EL (cell line): ENCODE data around the gene PRKN.

Source experiments
- DNase-seq: peaks from one replicate; pipeline ENCODE4 v3.0.0-alpha.2; 2016

Gene PRKN

DNA sequence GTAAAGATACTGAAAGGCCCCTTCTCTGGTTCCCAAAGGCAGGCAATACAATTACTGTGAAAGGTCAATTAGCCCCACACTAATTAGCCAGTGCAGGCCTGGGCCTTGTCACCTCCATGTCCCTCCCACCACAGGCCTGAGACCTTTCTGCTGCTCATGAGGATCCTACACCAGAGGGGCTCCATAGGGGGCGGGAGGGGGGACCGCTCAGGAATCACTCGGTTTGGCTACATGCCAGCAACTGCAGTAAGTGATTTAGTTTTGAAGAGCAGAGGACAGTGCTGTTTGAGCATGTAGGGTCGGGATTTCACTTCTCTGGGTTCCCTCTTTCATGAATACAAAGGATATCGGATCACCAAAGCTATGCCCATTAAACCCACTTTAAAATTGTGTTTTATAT lies 455.6 kb downstream of the PRKN start:
- DNase-seq, result no peak

DNA sequence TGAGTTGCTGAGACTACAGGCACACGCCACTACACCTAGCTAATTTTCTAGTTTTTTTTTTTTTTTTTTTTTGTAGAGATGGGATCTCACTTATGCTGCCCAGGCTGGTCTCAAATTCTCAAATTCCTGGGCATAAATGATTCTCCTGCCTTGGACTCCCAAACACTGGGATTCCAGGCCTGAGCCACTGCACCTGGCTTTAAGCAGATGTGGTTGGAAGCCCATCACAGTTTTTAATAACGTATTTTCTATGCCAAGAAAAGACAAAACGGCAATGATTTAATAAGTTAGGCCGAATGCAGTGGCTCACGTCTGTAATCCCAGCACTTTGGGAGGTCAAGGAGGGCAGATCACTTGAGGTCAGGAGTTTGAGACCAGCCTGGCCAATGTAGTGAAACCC lies 456.6 kb downstream of the PRKN start:
- no peak for DNase-seq

DNA sequence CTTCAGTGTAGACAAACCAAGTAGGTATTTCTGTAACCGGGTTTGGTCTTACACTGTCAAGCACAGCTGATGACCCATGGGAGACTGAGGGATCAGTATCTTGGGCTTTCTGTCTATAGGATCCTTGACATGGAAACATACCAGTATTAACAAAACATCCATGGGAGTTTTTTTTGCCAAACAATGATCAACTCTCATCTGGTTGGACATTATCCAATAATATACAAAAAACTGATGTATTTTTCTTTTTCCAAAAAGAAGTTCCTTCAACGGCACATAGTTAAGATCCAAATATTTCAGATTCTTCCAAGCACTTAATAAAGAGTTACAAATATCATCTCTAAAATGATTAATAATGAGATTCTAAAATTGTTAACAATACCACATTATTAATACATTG lies 459.9 kb downstream of the PRKN start:
- DNase-seq, result no peak

DNA sequence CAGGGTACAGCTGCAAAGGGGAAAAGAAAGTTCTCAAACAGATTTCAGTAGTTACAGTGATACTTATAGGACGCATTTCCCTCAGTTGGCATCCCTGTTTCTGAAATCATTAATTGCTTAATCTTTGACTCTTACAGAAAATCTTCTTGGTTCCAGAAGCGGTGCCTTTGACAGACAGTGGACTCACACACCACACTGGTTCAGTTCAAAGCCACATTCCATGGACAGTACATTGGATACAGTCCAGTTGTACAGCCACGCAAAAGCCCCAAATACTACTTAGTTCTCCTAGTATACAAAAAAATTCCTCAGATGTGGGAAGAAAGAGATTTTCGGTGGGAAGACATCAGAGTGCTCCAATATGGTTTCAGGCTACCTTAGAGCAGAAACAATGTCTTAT lies 460.4 kb downstream of the PRKN start:
- no peak for DNase-seq

DNA sequence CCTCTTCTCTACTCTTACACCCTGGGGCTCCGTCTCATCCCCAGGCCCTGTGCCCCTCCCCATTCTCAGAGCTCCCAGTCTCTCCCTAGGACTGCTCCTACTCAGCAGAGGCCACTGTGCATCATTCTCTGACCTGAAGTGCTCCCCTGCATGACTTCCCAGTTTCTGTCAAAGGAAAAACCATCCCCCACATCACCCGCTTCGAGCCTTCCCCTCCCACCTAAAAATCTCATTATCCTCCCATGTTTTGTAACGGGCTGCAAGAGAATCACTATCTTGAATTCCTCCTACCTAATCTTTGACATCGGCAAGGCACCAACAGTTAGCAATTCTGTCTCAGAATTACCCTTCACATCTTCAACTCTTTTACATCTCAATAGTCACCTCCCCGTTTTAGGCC lies 463.0 kb downstream of the PRKN start:
- DNase-seq, result no peak

DNA sequence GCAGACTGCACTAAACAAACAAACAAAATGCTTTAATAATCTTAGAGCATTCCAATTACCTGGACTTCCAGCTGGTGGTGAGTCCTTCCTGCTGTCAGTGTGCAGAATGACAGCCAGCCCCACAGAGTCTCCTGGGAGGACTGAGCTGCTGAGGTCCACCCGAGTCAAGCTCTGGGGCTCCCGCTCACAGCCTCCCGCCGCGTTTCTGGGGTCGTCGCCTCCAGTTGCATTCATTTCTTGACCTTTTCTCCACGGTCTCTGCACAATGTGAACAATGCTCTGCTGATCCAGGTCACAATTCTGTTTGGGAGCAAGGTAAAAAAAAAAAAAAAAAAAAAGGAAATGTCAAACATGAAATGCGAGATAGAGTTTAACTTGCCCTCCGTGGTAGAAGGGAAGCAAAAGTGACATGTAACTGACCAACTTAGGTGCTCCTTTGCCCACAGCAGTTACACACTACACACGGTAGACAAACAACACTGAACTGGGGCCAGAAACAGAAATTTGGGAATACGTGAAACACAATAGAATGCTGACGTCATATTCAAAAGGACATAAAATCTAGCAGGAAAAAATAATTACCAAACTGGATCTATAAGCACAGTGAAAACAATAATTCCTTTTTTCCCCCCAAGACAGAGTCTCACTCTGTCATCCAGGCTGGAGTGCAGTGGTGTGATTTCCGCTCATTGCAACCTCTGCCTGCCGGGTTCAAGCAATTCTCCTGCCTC lies 464.9 kb downstream of the PRKN start:
- DNase-seq, result no peak

DNA sequence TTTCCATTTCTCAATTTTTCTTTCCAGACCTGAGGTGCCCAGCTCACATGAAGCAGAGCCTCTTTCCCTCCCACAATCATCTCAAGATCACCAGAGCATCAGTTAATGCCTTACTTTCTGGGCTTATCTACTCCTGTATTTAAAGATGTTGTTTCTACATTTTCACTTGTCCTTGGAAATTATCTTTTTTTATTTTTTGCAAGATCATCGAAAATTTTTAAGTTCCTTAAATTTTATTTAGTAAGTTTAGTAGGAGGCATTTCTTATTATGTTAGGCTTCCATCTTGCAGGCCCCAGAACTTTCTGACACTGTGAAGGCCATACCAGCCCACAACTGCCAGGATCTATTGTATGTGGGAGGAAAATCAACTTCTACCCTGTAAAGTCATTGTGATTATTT lies 466.0 kb downstream of the PRKN start:
- no peak for DNase-seq

DNA sequence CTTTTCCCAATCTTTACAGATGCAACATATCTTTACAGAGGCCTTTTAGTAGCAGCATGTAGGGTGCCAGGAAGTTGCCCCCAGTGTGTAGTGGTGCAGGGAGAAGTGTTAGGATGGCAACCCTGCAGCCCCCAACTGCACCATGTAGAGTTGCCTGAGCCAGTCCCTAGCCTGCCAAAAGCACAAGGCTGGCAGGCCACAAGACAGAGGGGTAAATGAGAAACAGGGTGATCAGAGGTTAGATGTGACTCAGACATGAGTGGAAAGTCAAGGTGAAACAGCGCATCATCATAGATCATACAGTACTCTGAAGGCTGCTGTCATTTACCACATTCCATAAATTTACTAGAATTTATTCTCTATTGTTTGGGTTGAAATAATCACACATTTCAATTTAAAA lies 467.5 kb downstream of the PRKN start:
- no peak for DNase-seq

DNA sequence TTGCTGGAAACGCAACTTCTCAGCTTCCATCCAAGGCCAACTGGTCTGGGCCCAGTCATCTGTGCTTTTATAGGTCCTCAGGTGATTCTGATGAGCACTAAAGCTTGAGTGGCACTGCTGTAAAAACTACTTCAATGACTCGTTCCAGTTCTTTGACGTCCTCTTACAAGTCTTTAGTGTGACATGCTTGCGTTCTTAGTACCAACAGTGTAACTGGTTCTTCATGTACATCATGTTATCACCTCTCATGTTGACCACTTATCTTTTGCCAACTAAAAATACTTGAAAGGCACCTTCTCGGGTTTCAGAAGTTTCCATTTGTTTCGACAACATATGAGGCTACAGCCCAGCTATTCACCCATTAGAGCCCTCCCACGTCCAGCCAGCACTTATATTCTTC lies 468.9 kb downstream of the PRKN start:
- DNase-seq, result no peak

DNA sequence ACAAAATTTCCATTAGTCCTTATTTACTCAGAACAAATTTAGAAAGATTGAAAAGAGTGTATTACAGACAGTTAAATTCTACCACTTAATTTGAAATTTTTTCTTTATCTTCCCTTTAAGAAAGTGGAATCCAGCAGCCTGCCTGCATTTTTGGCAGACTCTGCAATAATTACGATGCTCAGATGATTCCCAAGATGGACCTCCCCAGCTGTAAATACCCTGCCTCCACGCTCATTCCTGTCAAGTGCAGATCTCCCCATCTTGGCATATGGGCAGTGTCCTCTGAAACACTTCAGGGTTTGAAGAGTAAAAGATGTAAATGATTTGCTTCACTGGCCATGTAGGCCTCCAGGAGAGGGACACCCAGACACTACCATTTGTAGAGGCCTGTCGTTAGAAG lies 471.2 kb downstream of the PRKN start:
- no peak for DNase-seq

DNA sequence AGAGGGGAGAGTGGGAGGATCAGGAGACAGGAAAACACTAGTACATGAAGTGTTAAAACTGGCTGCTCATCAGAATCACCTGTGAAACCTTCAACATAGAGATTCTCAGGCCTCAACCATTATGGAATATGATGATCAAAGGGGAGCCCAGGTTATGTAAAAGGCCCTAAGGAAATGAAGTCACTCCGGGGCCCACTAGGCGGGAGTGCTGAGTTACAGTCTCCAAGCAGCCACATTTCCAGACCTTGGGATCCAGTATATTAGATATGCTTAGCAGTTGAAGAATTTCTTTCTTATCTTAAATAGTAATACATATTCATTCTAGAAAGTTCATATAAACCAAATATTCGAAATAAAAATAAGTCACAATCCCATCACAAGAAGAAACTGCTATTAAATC lies 476.3 kb downstream of the PRKN start:
- no peak for DNase-seq

DNA sequence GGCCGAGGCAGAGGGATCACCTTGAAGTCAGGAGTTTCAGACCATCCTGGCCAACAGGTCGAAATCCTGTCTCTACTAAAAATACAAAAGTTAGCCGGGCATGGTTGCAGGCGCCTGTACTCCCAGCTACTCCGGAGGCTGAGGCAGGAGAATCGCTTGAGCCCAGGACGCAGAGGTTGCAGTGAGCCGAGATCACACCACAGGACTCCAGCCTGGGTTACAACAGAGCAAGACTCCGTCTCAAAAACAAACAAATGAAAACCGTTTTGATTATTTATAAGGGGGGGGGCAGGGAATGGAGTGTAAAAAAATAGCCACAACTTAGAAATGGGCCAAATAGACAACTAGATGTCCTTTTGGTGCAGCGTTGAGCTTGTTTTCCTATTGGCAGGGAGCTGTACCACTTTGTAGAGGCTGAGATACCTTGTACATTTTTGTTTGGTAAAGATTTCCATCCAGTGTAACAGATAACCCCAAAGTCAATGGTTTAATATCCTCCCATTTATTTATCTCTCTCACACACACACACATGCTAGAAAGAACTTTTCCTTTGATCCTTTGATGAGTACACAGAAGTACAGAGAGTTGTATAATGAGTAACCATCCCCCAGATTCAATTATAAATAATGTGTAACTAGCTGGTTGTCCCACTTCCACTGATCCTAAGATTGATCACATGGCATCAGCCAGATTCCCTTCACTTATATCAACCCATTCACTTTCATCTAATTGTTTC lies 477.5 kb downstream of the PRKN start:
- DNase-seq, result no peak

DNA sequence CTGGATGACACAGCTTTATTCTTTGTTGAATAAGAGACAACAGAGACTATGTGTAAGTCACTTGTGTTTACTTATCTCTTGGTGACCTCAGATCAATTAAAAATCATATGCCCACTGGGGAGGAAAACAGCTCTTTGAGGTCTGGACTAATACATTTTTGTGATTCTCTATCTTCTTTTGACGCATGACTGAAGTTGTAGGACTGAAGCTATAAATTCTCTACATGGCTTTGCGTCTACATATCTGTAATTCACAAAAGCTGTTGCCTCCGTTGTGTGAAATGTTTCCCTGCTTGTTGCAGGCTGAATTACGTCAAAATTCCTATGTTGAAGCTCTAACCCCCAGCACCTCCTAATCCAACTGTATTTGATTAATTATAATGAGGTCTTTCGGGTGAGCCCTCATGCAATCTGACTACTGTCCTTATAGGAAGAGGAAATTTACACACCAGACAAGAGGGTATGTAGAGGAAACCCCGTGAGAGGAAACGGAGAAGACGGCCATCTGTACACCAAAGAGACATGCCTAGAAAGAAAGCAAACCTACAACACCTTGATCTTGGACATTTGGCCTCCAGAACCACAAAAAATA lies 481.6 kb downstream of the PRKN start:
- no peak for DNase-seq

DNA sequence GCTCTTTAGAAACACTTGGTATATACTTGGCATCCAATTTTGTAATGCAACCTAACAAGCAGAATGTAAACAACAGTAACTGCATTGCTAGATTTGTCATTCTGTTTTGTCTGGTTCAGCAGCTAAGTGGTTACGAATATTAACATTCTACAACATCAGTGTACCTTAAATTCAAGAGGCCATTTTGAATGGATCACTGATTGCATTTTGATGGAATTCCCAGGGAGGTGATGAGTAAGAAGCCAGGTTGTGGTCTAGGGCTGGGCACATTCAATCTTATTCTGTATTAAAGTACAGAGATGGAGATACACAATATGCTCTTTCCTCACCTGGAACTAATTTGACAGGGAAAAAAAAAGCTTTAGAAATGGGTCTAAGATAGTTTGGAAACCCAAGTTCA lies 483.5 kb downstream of the PRKN start:
- no peak for DNase-seq

- DNase-seq, result no peak
Observed at GRCh38 chr6:162242915-162243314, 484.7 kb downstream of the PRKN start.

DNA sequence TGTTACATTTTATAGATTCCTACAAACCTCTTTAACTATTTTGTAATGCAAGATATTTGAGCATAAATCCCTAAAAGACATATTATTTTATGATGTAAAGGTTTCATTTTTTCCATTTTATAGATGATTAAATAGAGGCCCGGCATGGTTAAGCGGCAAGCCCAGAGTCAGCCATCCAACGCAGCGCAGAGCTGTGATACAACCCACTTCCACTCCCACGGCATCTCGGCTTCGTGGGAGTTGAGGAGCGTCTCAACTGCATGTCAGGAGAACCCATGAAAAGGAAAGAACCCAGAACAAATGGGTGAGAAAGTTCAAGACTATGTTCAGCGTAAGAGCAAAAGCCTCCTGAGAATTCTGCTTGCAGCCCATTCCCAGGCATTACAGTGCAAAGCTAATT lies 488.2 kb downstream of the PRKN start:
- DNase-seq, result no peak

- no peak for DNase-seq
Observed at GRCh38 chr6:162238675-162239074, 488.9 kb downstream of the PRKN start.

- DNase-seq, result no peak
Observed at GRCh38 chr6:162237331-162237730, 490.2 kb downstream of the PRKN start.

- no peak for DNase-seq
Observed at GRCh38 chr6:162234631-162235030, 492.9 kb downstream of the PRKN start.

- DNase-seq, result no peak
Observed at GRCh38 chr6:162230147-162230752, 497.3 kb downstream of the PRKN start.

DNA sequence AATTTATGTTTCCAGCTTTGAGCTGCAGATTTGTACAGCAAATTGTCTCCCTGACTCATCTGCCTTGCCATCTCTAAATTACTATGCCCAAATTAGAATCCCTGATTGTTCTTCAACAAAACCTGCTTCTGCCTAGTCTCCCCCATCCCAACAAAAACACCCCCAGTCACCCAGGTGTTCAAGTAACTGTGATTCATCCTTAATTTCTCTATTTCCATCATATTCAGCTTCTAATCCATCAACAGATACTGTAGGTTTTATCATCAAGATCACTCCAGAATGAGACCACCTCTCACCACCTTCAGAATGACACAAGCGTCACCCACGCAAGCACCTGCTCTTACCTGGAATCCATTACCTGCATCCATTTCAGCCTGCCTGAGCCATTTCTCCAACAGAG lies 498.5 kb downstream of the PRKN start:
- DNase-seq, result no peak

- DNase-seq, result no peak
Observed at GRCh38 chr6:162226803-162227202, 500.8 kb downstream of the PRKN start.

GRCh38 chr6:162222521-162222920 lies 505.0 kb downstream of the PRKN start:
- DNase-seq, result no peak

DNA sequence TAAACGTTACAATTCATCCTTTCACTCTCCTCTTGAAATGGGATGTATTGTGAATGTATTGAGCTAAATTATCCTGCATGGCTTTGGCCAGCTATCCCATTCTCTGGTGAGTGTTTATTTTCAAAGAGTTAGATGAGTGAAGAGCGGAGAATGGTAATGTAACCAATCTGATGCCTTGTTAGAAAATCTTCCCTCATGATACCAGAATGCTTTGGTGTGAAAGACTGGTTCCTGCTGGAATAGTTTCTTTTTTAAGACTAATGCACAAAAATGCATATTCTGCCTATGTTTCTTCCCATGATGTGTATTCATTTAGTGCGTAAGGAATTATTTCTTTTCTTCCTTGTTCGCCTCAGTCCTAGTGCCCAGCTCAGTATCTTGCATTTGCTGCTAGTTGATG lies 506.7 kb downstream of the PRKN start:
- DNase-seq, result no peak
